Stimulated activated CD8-positive, alpha-beta memory T cell treated with anti-CD3 and anti-CD28 coated beads, Interleukin-2, amount 100 ng/mL, for 1 hour (primary cell): ENCODE measurements around the gene KLHL30.

Source experiments
- DNase-seq, 2 donors: peaks; one replicate each; pipeline ENCODE4 v3.0.0-alpha.2; 2020; ENCODE audit warnings: low read depth in 2 of 2

KLHL30 gene

GRCh38 chr2:238120463-238121298 lies 17.8 kb upstream of the KLHL30 start:
- DNase-seq, result no peak

GRCh38 chr2:238121511-238122286 lies 16.8 kb upstream of the KLHL30 start:
- DNase-seq, result no peak

GRCh38 chr2:238122287-238123217 lies 15.9 kb upstream of the KLHL30 start:
- no peak for DNase-seq

- no peak for DNase-seq
Measured at GRCh38 chr2:238123218-238123971, 15.1 kb upstream of the KLHL30 start.

GRCh38 chr2:238123991-238124470 lies 14.4 kb upstream of the KLHL30 start:
- no peak for DNase-seq

- no peak for DNase-seq
Measured at GRCh38 chr2:238124488-238125126, 13.9 kb upstream of the KLHL30 start.

GRCh38 chr2:238125127-238125885 lies 13.2 kb upstream of the KLHL30 start:
- DNase-seq, result no peak

- no peak for DNase-seq
Measured at GRCh38 chr2:238126338-238126737, 12.1 kb upstream of the KLHL30 start.

- no peak for DNase-seq
Measured at GRCh38 chr2:238126775-238127164, 11.7 kb upstream of the KLHL30 start.

GRCh38 chr2:238127165-238128060 lies 11.1 kb upstream of the KLHL30 start:
- no peak for DNase-seq

- no peak for DNase-seq
Measured at GRCh38 chr2:238128061-238128440, 10.4 kb upstream of the KLHL30 start.

GRCh38 chr2:238128534-238129001 lies 9.9 kb upstream of the KLHL30 start:
- no peak for DNase-seq

- no peak for DNase-seq
Measured at GRCh38 chr2:238129166-238130010, 9.1 kb upstream of the KLHL30 start.

- no peak for DNase-seq
Measured at GRCh38 chr2:238130111-238130695, 8.3 kb upstream of the KLHL30 start.

- no peak for DNase-seq
Measured at GRCh38 chr2:238130696-238131628, 7.5 kb upstream of the KLHL30 start.

- DNase-seq, result no peak
Measured at GRCh38 chr2:238131761-238132462, 6.6 kb upstream of the KLHL30 start.
